ENCODE data around the gene FITM1. TPM values are rescaled to one million over a fixed set of nuclear protein-coding genes. Genes with fewer than 3 reads are reported as not detected.

FITM1 gene
- total RNA-seq, 1 donor from 2014 or later = 0.53 TPM

DNA sequence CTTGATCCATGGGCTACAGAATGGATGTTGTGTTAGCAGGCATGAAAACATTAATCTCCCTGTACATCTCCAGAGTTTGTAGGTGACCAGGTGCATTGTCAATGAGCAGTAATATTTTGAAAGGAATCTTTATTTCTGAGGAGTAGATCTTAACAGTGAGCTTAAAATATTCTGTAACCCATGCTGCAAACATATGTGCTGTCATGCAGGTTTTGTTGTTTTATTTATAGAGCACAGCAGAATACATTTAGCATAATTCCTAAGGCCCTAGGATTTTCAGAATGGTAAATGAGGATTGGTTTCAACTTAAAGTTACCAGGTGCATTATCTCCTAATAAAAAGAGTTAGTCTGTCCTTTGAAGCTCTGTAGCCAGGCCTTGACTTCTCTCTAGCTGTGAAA lies 3.5 kb upstream of the FITM1 start:
- TF ChIP-seq, protein P1, sequence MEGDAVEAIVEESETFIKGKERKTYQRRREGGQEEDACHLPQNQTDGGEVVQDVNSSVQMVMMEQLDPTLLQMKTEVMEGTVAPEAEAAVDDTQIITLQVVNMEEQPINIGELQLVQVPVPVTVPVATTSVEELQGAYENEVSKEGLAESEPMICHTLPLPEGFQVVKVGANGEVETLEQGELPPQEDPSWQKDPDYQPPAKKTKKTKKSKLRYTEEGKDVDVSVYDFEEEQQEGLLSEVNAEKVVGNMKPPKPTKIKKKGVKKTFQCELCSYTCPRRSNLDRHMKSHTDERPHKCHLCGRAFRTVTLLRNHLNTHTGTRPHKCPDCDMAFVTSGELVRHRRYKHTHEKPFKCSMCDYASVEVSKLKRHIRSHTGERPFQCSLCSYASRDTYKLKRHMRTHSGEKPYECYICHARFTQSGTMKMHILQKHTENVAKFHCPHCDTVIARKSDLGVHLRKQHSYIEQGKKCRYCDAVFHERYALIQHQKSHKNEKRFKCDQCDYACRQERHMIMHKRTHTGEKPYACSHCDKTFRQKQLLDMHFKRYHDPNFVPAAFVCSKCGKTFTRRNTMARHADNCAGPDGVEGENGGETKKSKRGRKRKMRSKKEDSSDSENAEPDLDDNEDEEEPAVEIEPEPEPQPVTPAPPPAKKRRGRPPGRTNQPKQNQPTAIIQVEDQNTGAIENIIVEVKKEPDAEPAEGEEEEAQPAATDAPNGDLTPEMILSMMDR (conservative IDR thresholded peaks at IDR 0.05) = no peak
- Mint-ChIP-seq H3K4me3 (no peak overlapping the region), H3K27ac (no peak overlapping the region)

DNA sequence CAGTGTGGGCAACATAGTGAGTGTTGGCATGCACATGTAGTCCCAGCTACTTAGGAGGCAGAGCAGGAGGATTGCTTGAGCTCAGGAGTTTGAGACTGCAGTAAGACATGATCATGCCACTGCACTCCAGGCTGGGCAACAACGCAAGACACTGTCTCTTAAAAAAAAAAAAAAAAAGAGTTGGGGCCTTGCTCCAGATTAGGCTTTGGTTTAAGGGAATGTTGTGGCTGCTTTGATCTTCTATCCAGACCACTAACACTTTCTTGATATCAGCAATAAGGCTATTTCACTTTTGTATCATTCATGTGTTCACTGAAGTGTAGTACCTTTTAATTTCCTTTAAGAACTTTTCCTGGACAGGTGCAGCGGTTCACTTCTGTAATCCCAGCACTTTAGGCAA lies 2.8 kb upstream of the FITM1 start:
- no peak for DNase-seq (ENCODE audit: extremely low spot score, unreplicated experiment)
- Mint-ChIP-seq H3K27me3 (no peaks in the 10 kb centered on the region), H3K36me3 (peaks cover 8% of the 10 kb centered on the region), H3K9me3 (no peaks in the 10 kb centered on the region), H3K4me3 (no peak overlapping the region), H3K27ac (no peak overlapping the region), H3K4me1 (ENCODE audit: unreplicated experiment) (no peaks in the 10 kb centered on the region)
- TF ChIP-seq, protein P1 (conservative IDR thresholded peaks at IDR 0.05) = no peak

More for the DNA sequence above, 3.5 kb upstream of the FITM1 start:
- Mint-ChIP-seq H3K9me3 (no peaks in the 10 kb centered on the region), H3K27me3 (no peaks in the 10 kb centered on the region), H3K36me3 (peaks cover 8% of the 10 kb centered on the region), H3K4me1 (ENCODE audit: unreplicated experiment) (no peaks in the 10 kb centered on the region)
- DNase-seq (ENCODE audit: extremely low spot score, unreplicated experiment) = no peak

DNA sequence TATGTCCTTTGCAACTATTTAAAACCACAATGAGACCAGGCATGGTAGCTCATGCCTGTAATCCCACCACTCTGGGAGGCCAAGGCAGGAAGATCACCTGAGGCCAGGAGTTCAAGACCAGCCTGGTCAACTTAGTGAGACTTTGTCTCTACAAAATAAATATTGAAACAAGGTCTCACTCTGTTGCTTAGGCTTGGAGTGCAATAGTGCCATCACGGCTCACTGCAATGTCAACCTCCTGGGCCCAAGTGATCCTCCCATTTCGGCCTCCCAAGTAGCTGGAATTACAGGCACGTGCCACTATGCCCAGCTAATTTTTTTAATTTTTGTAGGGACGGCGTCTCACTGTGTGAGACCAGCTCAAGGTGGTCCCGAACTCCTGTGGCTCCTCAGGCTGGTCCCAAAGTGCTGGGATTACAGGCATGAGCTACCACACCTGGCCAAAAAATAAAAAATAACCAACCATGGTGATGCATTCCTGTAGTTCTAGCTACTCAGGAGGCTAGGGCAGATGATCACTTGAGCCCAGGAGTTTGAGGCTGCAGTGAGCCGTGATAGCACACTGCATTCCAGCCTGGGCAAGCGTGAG lies 955 bp upstream of the FITM1 start:
- no peaks in the 10 kb centered on the region for H3K36me3 Mint-ChIP-seq
- no peak overlapping the region for H3K27ac Mint-ChIP-seq

DNA sequence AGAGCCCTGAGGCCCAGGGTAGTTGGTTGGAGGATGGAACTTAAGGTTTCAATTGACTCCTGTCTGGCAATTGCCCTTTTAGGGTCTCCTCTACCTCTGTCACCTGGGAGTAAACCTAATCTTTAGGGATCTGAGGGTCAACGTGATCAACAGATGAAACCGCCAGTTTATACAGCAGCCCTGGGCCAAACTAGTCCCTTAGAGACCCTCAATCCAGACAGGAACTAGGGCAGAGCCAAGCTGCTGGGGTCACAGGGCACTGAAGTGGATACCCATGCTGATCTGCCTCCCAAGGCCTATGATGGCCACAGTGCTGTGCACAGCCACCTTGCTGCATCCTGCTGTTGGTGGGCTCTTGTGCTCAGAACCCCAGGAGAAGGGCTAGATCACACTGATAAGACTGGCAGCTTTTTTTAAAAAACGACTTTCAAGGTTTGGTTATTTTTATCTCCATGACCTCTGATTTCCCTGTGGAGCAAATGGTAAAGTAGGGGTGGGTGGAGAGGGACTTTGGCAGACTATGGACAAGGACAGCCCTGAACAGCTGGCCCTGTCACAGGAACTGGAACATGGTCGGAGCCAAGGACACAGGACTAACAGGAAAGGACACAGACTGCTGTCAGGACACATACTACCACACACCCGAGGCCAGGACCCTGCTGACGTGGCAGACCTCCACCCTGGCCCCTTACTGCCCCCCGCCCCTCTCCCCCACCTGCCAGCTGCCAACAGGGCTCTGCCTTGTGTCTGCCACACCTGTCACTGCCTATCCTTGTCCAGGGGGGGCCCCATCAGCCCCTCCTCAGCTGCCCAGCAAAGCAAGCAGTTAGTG lies 474 bp downstream of the FITM1 start:
- peaks cover 7% of the 10 kb centered on the region for H3K4me1 Mint-ChIP-seq (ENCODE audit: unreplicated experiment)

More for the DNA sequence above, 955 bp upstream of the FITM1 start:
- DNase-seq (ENCODE audit: extremely low spot score, unreplicated experiment) = no peak
- Mint-ChIP-seq H3K4me3 (no peak overlapping the region), H3K4me1 (ENCODE audit: unreplicated experiment) (no peaks in the 10 kb centered on the region), H3K9me3 (no peaks in the 10 kb centered on the region), H3K27me3 (no peaks in the 10 kb centered on the region)
- TF ChIP-seq, protein P1 (conservative IDR thresholded peaks at IDR 0.05) = no peak

DNA sequence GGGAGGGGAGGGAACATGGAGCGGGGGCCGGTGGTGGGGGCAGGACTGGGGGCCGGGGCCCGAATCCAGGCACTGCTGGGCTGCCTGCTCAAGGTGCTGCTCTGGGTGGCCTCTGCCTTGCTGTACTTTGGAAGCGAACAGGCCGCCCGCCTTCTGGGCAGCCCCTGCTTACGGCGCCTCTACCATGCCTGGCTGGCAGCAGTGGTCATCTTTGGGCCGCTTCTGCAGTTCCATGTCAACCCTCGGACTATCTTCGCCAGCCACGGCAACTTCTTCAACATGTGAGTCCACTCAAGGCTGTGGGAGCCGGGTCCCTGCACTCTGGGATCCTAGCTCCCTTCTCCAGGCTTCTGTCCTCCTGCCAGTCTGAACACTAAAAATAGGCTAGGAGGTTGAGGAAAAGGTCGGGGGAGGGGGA lies 1.1 kb downstream of the FITM1 start:
- no peak for DNase-seq (ENCODE audit: extremely low spot score, unreplicated experiment)
- no peaks in the 10 kb centered on the region for H3K36me3 Mint-ChIP-seq
- H3K27ac Mint-ChIP-seq = no peak overlapping the region
- peaks cover 8% of the 10 kb centered on the region for H3K4me1 Mint-ChIP-seq (ENCODE audit: unreplicated experiment)
- no peaks in the 10 kb centered on the region for H3K27me3 Mint-ChIP-seq
- TF ChIP-seq, protein P1 (conservative IDR thresholded peaks at IDR 0.05) = no peak
- H3K9me3 Mint-ChIP-seq = no peaks in the 10 kb centered on the region
- H3K4me3 Mint-ChIP-seq = no peak overlapping the region

More for the DNA sequence above, 474 bp downstream of the FITM1 start:
- Mint-ChIP-seq H3K36me3 (no peaks in the 10 kb centered on the region), H3K27me3 (no peaks in the 10 kb centered on the region), H3K27ac (no peak overlapping the region), H3K9me3 (no peaks in the 10 kb centered on the region), H3K4me3 (no peak overlapping the region)
- TF ChIP-seq, protein P1 (conservative IDR thresholded peaks at IDR 0.05) = no peak
- DNase-seq (ENCODE audit: extremely low spot score, unreplicated experiment) = no peak

Data from type B pancreatic cell (in vitro differentiated cells).